ENCODE results near the gene ME3. TPM values are rescaled to one million over a fixed set of nuclear protein-coding genes. Genes with fewer than 3 reads are reported as not detected.

ME3 gene
- total RNA-seq, 2 experiments from 2014 or later: not detected

- H2AFZ ChIP-seq (ENCODE audit: low read length): no peak overlapping the region
Measured at GRCh38 chr11:86477495-86478155, 194.8 kb downstream of the ME3 start.

GRCh38 chr11:86476109-86476861 lies 196.1 kb downstream of the ME3 start:
- ChIA-PET CTCF (ENCODE audit: unreplicated experiment) (no interaction called here), POLR2A (no interaction called here)
- Histone ChIP-seq H3K4me1 (ENCODE audit: insufficient read depth, low read length, poor library complexity, severe bottlenecking) (no peaks in the 10 kb centered on the region), H3K9me2 (ENCODE audit: insufficient read depth, low read length) (no peaks in the 10 kb centered on the region), H3K4me2 (ENCODE audit: low read length) (no peak overlapping the region), H4K20me1 (ENCODE audit: insufficient read depth, low read length) (no peaks in the 10 kb centered on the region), H3K9me3 (ENCODE audit: low read length) (no peaks in the 10 kb centered on the region), H3K79me2 (ENCODE audit: insufficient read depth, low read depth, low read length) (no peaks in the 10 kb centered on the region), H2AFZ (ENCODE audit: low read length) (no peak overlapping the region), H3K36me3 (ENCODE audit: insufficient read depth, low read length) (no peaks in the 10 kb centered on the region), H3K4me3 (ENCODE audit: low read depth, low read length, poor library complexity, severe bottlenecking) (no peak overlapping the region), H3K27ac (ENCODE audit: low read depth, low read length, poor library complexity, severe bottlenecking) (no peak overlapping the region)
- TF ChIP-seq CTCF (conservative IDR thresholded peaks at IDR 0.05; ENCODE audit: low read length): no peak
- no peak for TF ChIP-seq EZH2phosphoT487 (IDR thresholded peaks at IDR 0.05; ENCODE audit: borderline replicate concordance, low read depth, low read length)
- BruUV-seq (replicated peaks): no TSS peak
- intact Hi-C loops (cut with micrococcal nuclease; ENCODE audit: unreplicated experiment): no loop called here
- no peak for DNase-seq (ENCODE audit: low spot score)

More at GRCh38 chr11:86477495-86478155, 194.8 kb downstream of the ME3 start:
- Histone ChIP-seq H3K36me3 (ENCODE audit: insufficient read depth, low read length) (no peaks in the 10 kb centered on the region), H3K9me2 (ENCODE audit: insufficient read depth, low read length) (no peaks in the 10 kb centered on the region), H3K27ac (ENCODE audit: low read depth, low read length, poor library complexity, severe bottlenecking) (no peak overlapping the region), H3K4me2 (ENCODE audit: low read length) (no peak overlapping the region), H3K4me1 (ENCODE audit: insufficient read depth, low read length, poor library complexity, severe bottlenecking) (no peaks in the 10 kb centered on the region), H3K4me3 (ENCODE audit: low read depth, low read length, poor library complexity, severe bottlenecking) (no peak overlapping the region), H3K9me3 (ENCODE audit: low read length) (no peaks in the 10 kb centered on the region), H3K79me2 (ENCODE audit: insufficient read depth, low read depth, low read length) (no peaks in the 10 kb centered on the region), H4K20me1 (ENCODE audit: insufficient read depth, low read length) (no peaks in the 10 kb centered on the region)
- no peak for TF ChIP-seq EZH2phosphoT487 (IDR thresholded peaks at IDR 0.05; ENCODE audit: borderline replicate concordance, low read depth, low read length)
- TF ChIP-seq CTCF (conservative IDR thresholded peaks at IDR 0.05; ENCODE audit: low read length): no peak
- no peak for DNase-seq (ENCODE audit: low spot score)
- intact Hi-C loops (cut with micrococcal nuclease; ENCODE audit: unreplicated experiment): no loop called here
- ChIA-PET CTCF (ENCODE audit: unreplicated experiment) (no interaction called here), POLR2A (no interaction called here)
- no TSS peak for BruUV-seq (replicated peaks)

- DNase-seq (ENCODE audit: low spot score): no peak
Measured at GRCh38 chr11:86475027-86475426, 197.4 kb downstream of the ME3 start.

More at GRCh38 chr11:86475027-86475426, 197.4 kb downstream of the ME3 start:
- H2AFZ ChIP-seq (ENCODE audit: low read length): no peak overlapping the region
- H3K9me3 ChIP-seq (ENCODE audit: low read length): no peaks in the 10 kb centered on the region
- no peaks in the 10 kb centered on the region for H3K36me3 ChIP-seq (ENCODE audit: insufficient read depth, low read length)
- TF ChIP-seq EZH2phosphoT487 (IDR thresholded peaks at IDR 0.05; ENCODE audit: borderline replicate concordance, low read depth, low read length) (no peak), CTCF (conservative IDR thresholded peaks at IDR 0.05; ENCODE audit: low read length) (no peak)
- intact Hi-C loops (cut with micrococcal nuclease; ENCODE audit: unreplicated experiment): no loop called here
- no peak overlapping the region for H3K27ac ChIP-seq (ENCODE audit: low read depth, low read length, poor library complexity, severe bottlenecking)
- no peaks in the 10 kb centered on the region for H3K4me1 ChIP-seq (ENCODE audit: insufficient read depth, low read length, poor library complexity, severe bottlenecking)
- ChIA-PET CTCF (ENCODE audit: unreplicated experiment) (no interaction called here), POLR2A (no interaction called here)
- no peak overlapping the region for H3K4me2 ChIP-seq (ENCODE audit: low read length)
- H3K4me3 ChIP-seq (ENCODE audit: low read depth, low read length, poor library complexity, severe bottlenecking): no peak overlapping the region
- no peaks in the 10 kb centered on the region for H4K20me1 ChIP-seq (ENCODE audit: insufficient read depth, low read length)
- no peaks in the 10 kb centered on the region for H3K79me2 ChIP-seq (ENCODE audit: insufficient read depth, low read depth, low read length)
- no TSS peak for BruUV-seq (replicated peaks)
- H3K9me2 ChIP-seq (ENCODE audit: insufficient read depth, low read length): no peaks in the 10 kb centered on the region
